Activated CD4-positive, alpha-beta T cell treated with anti-CD3 and anti-CD28 coated beads for 1 hour (primary cell): ENCODE data around the gene ROBO4.

Experiments
- DNase-seq: peaks from one replicate; pipeline ENCODE4 v3.0.0-alpha.2; 2020

ROBO4 gene

DNA sequence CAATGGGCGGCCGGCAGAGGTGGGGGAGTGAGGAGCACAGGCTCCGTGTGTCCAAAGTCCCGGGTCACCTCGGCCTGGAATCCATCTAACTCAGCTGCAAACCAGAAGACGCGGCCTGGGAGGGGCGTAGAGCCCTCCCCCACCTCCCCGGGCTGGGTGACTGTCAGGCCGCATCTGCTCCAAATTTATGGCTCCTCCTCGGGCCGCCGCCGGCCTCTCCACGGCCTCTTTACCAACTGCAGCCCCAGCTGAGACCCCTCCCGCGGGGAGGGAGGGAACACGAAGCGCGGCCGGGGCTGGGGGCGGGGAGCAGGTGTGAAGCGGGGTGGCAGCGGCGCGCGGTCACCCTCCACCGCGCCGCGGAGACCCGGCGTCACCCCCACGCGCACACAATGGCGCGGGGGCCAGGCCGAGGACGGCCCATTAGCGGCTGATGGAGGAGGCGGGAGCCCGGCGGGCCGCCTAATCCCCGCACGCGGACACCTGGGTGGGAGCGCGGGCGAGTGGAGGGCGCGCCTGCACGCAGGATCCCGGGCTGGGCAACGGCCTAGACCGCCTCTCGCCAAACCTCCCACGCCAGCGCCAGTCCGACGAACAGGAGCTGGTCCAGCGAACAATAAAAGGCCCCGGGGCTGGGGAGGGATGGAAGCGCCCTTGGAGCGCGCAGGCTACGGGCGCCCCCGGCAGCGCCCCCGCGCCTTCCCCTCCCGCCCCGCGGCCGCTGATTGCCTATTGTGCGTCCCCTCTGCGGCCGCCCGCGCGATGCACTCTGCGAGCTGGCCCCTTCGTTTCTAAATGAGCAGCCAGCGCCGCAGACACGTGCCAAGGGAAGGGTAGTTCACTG is 58.3 kb downstream of the ROBO4 start:
- no peak for DNase-seq

- DNase-seq: no peak
Measured at GRCh38 chr11:124838805-124839127, 58.9 kb downstream of the ROBO4 start.

DNA sequence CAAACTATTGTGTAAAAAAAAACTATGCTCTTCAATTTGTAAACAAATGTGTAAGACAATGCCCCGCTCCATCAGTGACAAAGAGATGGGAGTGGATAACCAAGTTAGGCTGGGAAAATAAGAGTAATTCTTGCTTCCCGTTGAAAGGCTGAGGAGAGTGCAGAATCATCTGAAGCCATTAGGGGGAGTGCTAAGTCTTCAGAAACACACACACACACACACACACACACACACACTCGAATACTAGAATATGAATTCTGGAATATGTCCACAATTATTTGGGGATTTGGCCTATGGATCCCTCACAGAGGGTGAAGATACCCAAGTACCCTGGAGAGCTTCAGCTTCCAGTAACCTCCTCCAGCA is 60.2 kb downstream of the ROBO4 start:
- no peak for DNase-seq

- DNase-seq: no peak
Measured at GRCh38 chr11:124835918-124836317, 61.7 kb downstream of the ROBO4 start.

DNA sequence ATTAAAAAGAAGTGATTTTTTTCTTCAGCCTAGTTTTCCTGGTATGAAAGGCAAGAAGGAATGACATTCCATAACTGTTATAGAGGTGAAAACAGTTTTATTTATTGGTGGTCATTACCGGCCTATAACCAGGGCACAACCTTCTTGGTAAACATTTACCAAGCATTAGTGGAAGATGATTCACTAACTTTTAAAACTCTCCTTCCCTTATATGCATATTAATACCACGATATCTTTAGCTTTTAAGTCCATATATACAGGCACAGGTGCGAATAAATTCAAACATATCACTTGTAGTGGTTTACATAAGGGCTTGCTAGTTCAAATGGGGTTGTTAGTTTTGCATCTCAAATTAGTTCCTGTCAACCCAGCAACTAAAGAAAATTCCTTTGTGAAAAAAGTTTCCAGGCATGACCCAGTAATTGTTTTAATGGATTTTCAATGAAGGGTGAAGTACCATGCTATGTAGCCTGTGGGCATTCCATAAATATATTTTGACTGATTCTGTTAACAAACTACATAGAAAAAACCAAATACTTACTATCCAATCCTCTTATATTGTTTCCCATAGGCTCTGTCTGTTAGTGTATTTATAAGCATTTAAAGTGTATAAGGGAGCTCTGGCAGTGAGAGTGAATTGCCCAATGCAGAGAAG is 63.0 kb downstream of the ROBO4 start:
- DNase-seq: no peak
